Mucosa of descending colon (tissue), 3 donors: ENCODE results near the gene BIN1. TPM values are rescaled to one million over a fixed set of nuclear protein-coding genes. Genes with fewer than 3 reads are reported as not detected.
"Not testable (repeated sequence)": the region's sequence is repeated elsewhere in the genome, so short reads cannot be mapped to it uniquely, and the experiment has no call there.

Experiments used
- ATAC-seq: fragments of 200-7000 bp; cut with Tn5 transposase; one replicate; pipeline ENCODE4 v1.9.1; 2020; ENCODE audit warnings: mild to moderate bottlenecking, moderate library complexity
- DNase-seq, 3 donors: peaks; one replicate each; pipeline ENCODE4 v3.0.0-alpha.2; 2020
- H3K36me3 ChIP-seq: fragments of 200-600 bp; one replicate; pipeline ENCODE4 v1.8.0; 2021; ENCODE audit warnings: low read depth, mild to moderate bottlenecking
- H3K4me1 ChIP-seq: fragments of 200-600 bp; one replicate; pipeline ENCODE4 v1.8.0; 2021; ENCODE audit warnings: low read depth, mild to moderate bottlenecking
- H3K4me3 ChIP-seq: fragments of 200-600 bp; one replicate; pipeline ENCODE4 v1.8.0; 2021; ENCODE audit warnings: mild to moderate bottlenecking
- H3K9me3 ChIP-seq: fragments of 200-600 bp; one replicate; pipeline ENCODE4 v1.8.0; 2021; ENCODE audit warnings: mild to moderate bottlenecking
- CTCF ChIP-seq: fragments of 200-600 bp; IDR thresholded peaks from one replicate; pipeline ENCODE4 v1.8.0; 2022; ENCODE audit warnings: antibody characterized with exemption, mild to moderate bottlenecking
- intact Hi-C, 2 donors: fragments of 100-400 bp; cut with DNase I in 1 of 2; cut with micrococcal nuclease in 1 of 2; formaldehyde crosslinking; loops; one replicate each; pipeline versions ENCODE4 v1.11.0 to v1.11.1; 2022; cut with DNase I, micrococcal nuclease
- total RNA-seq, 3 donors: library from RNA; stranded (reverse); fragmentation: NEBNext Ultra II Directional in 2 of 3; extraction: Animal tissue kit (Norgen Biotek cat#: 25700) in 2 of 3; gene quantifications; one replicate each; pipeline versions ENCODE4 v1.2.1 to v1.2.4, GENCODE V29; 2021 to 2023
- donor health status: DM: no; HTN: no; CAD: no; lungs with moderate emphysema.
- donor health status: DM: no; HTN: no; CAD: no.
- donor health status: DM: no; HTN: yes; CAD: no.

The BIN1 gene
- total RNA-seq, 3 donors from 2014 or later: 37.6 to 65.7 (median 46.3) TPM

DNA sequence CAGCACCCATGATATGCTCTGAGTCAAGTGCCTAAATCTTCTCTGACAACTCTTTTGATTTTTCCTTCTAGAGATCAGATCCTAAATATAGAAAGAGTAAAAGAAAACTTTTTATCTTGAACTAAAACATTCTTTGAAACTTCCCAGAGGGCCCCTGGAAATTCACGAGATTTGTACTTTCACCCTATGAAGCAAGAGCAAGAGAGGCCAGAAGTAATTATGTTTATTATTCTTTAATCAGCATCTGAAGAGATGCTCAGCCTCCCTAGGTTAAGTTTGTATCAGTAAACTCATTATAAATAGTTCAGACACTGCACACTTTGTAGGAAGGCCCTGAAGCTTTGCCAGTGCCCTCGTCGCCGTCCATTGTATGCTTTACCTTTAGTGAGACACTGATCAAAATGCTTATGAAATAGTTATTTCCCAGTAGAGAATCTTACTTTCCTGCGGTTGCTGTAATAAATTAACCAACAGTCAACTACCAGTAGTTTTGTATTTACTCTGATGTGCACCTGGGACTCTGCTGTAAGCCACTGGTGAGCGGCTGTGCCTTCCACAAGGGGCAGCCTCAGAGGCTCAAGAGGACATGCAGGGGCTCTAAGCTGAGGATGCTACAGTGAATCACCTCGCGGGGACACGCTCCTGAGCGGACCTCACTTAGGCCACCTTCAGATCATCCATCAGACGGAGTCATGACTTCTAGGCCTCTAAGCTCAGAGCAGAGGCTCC lies 71.9 kb downstream of the BIN1 start:
- Histone ChIP-seq H3K9me3 (no peaks in the 10 kb centered on the region), H3K4me1 (no peaks in the 10 kb centered on the region), H3K36me3 (no peaks in the 10 kb centered on the region), H3K4me3 (no peak overlapping the region)
- DNase-seq (no peak), ATAC-seq (no peak)
- intact Hi-C loops: no loop called here
- no peak for TF ChIP-seq CTCF

DNA sequence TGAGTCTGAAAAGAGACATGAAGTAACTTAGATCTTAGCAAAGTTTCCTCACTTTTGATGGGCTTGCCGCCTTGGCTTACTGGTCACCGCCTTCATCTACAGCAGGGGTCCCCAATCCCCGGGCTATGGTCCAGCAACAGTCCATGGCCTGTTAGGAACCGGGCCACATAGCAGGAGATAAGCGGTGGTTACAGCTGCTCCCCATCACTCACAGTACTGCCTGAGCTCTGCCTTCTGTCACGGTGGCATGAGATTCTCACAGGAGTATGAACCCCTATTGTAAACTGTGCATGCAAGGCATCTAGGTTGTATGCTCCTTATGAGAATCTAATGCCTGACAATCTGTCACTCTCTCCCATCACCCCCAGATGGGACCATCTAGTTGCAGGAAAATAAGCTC lies 72.9 kb downstream of the BIN1 start:
- Histone ChIP-seq H3K4me1 (no peaks in the 10 kb centered on the region), H3K4me3 (no peak overlapping the region), H3K9me3 (no peaks in the 10 kb centered on the region), H3K36me3 (no peaks in the 10 kb centered on the region)
- intact Hi-C loops: no loop called here
- no peak for DNase-seq
- no peak for ATAC-seq
- no peak for TF ChIP-seq CTCF

- ATAC-seq (no peak), DNase-seq (no peak)
- no peak overlapping the region for H3K4me3 ChIP-seq
- no peaks in the 10 kb centered on the region for H3K4me1 ChIP-seq
- no peaks in the 10 kb centered on the region for H3K36me3 ChIP-seq
- no peaks in the 10 kb centered on the region for H3K9me3 ChIP-seq
- intact Hi-C loops: no loop called here
- no peak for TF ChIP-seq CTCF
Measured at GRCh38 chr2:127032621-127033020, 74.3 kb downstream of the BIN1 start.

DNA sequence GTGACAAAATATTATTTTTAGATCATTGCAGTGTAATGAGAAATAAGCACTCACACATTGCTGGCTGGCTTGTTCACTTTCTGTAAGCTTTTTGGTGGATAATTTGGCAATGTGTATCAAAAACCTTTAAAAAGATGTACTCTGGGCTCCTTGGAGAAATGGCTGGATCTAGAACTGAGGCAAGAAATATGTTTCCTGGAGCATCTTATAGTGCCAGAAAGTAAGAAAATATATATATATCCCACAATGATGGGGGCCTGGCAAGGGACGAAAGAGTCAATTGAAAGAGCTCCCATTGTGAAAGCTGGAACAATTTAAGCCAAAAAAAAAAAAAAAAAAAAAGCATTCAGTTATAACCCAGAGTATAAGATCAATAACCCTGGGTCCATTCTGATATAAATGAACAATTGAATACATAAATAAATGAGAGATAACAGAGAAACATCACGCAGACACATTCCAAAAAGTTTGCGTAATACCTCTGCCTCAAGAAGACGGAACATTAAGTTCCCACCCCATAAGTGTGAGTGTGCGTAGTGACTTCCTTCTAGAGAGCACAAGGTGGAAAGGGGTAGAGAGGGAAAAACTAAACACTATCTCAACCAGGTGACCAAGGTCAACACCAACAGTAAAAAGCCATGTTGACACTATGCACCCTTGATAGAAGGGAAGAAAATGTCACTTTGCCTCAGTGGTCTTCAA lies 77.5 kb downstream of the BIN1 start:
- Histone ChIP-seq H3K4me3 (no peak overlapping the region), H3K9me3 (no peaks in the 10 kb centered on the region), H3K4me1 (peaks cover 13% of the 10 kb centered on the region), H3K36me3 (no peaks in the 10 kb centered on the region)
- ATAC-seq (no peak), DNase-seq (no peak)
- no peak for TF ChIP-seq CTCF
- intact Hi-C loops: no loop called here

GRCh38 chr2:127028745-127029144 lies 78.2 kb downstream of the BIN1 start:
- DNase-seq, intact Hi-C loops, H3K4me3 ChIP-seq, H3K36me3 ChIP-seq, ATAC-seq, H3K9me3 ChIP-seq: not testable (repeated sequence)
- H3K4me1 ChIP-seq: peaks cover 13% of the 10 kb centered on the region

- DNase-seq: no peak
- no peak for ATAC-seq
- peaks cover 13% of the 10 kb centered on the region for H3K4me1 ChIP-seq
Measured at GRCh38 chr2:127027715-127028114, 79.2 kb downstream of the BIN1 start.

More at GRCh38 chr2:127027715-127028114, 79.2 kb downstream of the BIN1 start:
- intact Hi-C loops: no loop called here
- Histone ChIP-seq H3K4me3 (no peak overlapping the region), H3K36me3 (no peaks in the 10 kb centered on the region), H3K9me3 (no peaks in the 10 kb centered on the region)
- TF ChIP-seq CTCF: no peak
